ACHN (cell line): ENCODE measurements around the gene IFIT1B.
"Not testable (repeated sequence)": the region's sequence is repeated elsewhere in the genome, so short reads cannot be mapped to it uniquely, and the experiment has no call there.

Experiments
- DNase-seq: peaks from one replicate; pipeline ENCODE4 v3.0.0-alpha.2; 2015
- in situ Hi-C: cut with HindIII; loops from 2 replicates; pipeline ENCODE4 v1.10.0; 2017; ENCODE audit warnings: low sequenced_read_pairs, low pct_ligation_motif_present, low pct_unique_long_range_greater_than_20kb

IFIT1B gene

GRCh38 chr10:89347701-89348457 is 30.0 kb upstream of the IFIT1B start:
- DNase-seq, result no peak
- in situ Hi-C loops, result no loop called here

GRCh38 chr10:89348481-89348880 is 29.4 kb upstream of the IFIT1B start:
- no peak for DNase-seq
- in situ Hi-C loops, result no loop called here

DNA sequence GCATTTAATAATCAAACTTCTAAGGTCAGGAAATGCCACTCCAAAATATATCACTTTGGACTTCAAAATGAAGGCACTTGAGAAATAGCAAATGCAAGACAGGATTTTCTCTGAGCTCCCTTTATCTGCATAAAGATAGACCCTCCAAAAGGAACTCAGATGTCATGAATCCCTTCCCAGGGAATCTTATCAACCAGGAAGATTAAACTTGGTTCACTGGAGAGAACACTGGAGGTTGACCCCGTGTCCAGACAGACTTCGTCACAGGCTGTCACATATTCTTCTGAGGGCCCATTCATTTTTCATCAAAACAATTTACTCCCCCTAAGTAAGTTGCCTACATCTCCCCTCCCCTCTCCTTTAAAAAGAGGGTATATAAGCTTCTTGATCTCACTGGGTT is 28.9 kb upstream of the IFIT1B start:
- in situ Hi-C loops, result no loop called here
- no peak for DNase-seq

DNA sequence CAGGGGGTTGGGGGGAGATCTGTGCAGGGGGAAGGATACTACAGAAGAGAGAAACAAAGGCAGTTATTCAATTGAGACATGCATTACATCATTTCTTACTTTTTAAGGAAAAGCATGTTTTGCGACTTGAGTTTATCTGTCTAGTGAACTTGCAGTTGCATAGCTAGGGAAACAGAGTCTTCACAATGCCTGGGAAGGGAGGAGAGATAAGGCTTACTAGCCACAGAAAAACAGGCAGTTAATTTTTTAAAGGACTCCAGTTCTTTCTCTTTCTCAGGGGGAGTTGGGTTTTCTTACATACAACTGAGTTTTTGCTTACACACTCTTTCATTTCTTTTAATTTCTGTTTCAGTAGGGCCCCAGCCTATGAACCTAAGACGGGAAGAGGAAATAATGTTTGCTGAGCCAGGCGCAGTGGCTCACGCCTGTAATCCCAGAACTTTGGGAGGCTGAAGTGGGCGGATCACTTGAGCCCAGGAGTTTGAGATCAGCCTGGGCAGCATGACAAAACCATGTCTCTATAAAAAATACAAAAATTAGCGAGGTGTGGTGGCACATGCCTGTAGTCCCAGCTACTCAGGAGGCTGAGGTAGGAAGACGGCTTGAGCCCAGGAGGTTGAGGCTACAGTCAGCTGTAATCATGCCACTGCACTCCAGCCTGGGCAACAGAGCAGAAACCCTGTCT is 27.1 kb upstream of the IFIT1B start:
- in situ Hi-C loops, result not testable (repeated sequence)
- DNase-seq, result peak; percentile 49

GRCh38 chr10:89351412-89351779 is 26.5 kb upstream of the IFIT1B start:
- peak; percentile 61 for DNase-seq
- in situ Hi-C loops, result no loop called here

GRCh38 chr10:89351780-89352597 is 25.9 kb upstream of the IFIT1B start:
- peak; percentile 99 for DNase-seq
- in situ Hi-C loops, result no loop called here

DNA sequence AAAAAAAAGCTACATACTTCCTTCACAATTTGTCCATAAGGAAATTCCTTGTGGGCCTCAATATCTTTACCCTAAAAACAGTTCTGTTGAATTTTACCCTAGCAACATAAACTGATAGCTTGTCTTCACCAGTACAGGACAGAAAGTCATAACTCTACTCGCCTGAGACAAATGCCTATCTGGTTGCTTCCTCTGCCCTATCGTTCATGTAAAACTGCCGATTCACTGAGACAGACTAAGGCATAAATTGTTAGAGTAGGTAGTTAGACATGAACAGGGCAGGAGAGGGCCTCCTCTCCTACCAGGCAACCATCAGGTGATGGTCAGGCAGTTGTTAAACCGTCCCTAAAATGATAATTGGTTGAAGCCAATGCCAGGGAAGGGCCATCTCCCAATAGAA is 25.1 kb upstream of the IFIT1B start:
- peak; percentile 25 for DNase-seq
- in situ Hi-C loops, result no loop called here

- DNase-seq, result no peak
Measured at GRCh38 chr10:89355394-89355931, 22.4 kb upstream of the IFIT1B start.

GRCh38 chr10:89357096-89357495 is 20.8 kb upstream of the IFIT1B start:
- in situ Hi-C loops, result no loop called here
- DNase-seq, result no peak

More at GRCh38 chr10:89355394-89355931, 22.4 kb upstream of the IFIT1B start:
- in situ Hi-C loops, result no loop called here

DNA sequence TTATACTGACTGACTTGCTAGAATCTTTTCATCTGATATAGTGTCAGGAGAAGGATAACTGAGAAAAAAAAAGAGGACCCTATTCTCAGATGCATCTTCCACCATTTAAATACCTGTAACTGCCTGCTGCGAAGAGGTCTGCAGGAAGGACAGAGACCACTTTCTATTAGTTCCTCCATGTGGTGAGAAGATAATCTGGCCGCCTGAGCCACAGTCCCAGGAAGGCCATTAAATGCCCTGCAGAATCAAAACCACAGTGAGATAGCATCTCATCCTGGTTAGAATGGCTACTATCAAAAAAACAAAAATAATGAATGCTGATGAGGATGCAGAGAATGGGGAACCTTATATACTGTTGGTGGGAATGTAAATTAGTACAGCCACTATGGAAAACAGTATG is 19.9 kb upstream of the IFIT1B start:
- in situ Hi-C loops, result no loop called here
- DNase-seq, result no peak

DNA sequence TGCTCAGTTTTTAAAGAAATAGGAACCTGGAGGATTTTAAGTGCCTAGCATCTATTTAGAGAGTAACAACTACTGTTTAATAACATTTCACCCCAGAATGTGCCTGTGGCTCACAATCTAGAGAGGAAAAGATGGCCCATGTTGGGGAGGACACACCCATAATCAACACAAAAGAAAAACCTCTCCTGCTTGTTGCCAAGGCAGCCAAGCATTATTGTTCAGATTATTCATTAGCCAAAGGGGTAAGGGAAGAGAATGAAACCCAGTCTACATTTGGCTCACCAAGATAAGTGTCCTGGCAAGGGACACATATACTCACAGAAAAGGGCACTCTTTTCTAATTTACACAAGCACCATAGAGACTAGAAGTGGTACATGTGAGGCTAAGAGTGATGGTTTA is 17.7 kb upstream of the IFIT1B start:
- in situ Hi-C loops, result no loop called here
- DNase-seq, result peak; percentile 23

DNA sequence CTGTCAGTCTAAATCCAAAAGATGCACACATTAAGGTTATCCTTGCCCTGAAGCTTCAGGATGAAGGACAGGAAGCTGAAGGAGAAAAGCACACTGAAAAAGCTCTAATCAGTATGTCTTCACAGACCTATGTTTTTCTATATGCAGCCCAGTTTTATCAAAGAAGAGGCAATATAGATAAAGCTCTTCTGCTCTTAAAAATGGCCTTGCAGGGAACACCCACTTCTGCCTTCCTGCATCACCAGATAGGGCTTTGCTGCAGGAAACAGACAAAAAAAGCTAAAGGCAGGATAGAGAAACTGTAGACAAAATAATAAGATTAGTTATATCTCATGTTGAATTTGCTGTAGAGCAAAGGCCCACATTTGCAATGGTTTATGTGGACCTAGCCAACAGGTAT is 14.9 kb upstream of the IFIT1B start:
- DNase-seq, result no peak
- in situ Hi-C loops, result no loop called here

GRCh38 chr10:89363729-89364442 is 14.0 kb upstream of the IFIT1B start:
- in situ Hi-C loops, result no loop called here
- DNase-seq, result no peak

GRCh38 chr10:89364531-89364930 is 13.3 kb upstream of the IFIT1B start:
- in situ Hi-C loops, result no loop called here
- DNase-seq, result no peak

DNA sequence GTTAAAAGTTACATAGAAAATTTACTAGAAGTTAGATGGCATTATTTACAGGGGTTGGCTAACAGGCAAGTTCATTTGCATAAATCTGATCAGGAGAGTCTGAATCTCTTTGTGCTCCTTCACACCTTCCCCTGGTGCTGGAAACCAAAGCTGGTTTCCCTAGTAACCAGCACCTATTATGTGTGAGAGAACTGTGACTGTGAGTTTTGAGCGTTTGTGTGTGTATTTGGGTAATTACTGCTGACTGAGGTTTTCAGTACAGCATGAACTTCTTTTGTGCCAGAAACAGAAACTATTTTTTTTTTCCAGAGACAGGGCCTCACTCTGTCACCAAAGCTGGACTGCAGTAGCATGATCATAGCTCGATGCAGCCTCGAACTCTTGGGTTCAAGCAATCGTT is 10.3 kb upstream of the IFIT1B start:
- no peak for DNase-seq
- in situ Hi-C loops, result no loop called here

- in situ Hi-C loops, result no loop called here
- DNase-seq, result no peak
Measured at GRCh38 chr10:89368129-89368528, 9.7 kb upstream of the IFIT1B start.

- in situ Hi-C loops, result no loop called here
- DNase-seq, result peak; percentile 50
Measured at GRCh38 chr10:89369156-89370105, 8.4 kb upstream of the IFIT1B start.

DNA sequence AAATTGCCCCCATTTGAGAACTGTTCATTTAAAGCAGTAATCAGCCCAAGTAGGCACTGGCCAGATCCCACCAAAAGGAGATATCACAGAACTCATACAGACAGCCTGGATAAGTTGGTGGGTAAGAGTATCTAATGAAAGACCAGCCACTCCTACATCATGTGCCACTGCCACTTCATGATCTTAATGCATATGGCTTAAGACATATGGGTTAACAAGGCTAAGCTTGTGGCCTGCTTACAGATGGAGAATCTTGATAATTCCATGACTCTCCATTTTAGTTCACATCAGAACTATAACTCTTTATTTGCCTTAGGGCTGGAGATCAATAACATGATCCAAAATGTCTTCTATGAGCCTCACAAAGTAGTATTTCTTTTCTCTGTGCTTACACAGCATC is 6.8 kb upstream of the IFIT1B start:
- in situ Hi-C loops, result no loop called here
- no peak for DNase-seq
